HepG2 (cell line): ENCODE results near the gene CEP68. TPM values are rescaled to one million over a fixed set of nuclear protein-coding genes. Genes with fewer than 3 reads are reported as not detected.

ENCODE experiments used
- AGO1 ChIP-seq: fragments of 200-400 bp; formaldehyde crosslinking; IDR thresholded peaks from 2 replicates; pipeline ENCODE4 v1.6.1; 2017; ENCODE audit warnings: mild to moderate bottlenecking, low read depth, low read length, moderate library complexity; ENCODE audit not compliant: poor library complexity, severe bottlenecking
- ELF1 ChIP-seq: sonication (generic); formaldehyde crosslinking; IDR thresholded peaks from 2 replicates; pipeline ENCODE4 v1.4.0; 2020; ENCODE audit warnings: missing genetic modification reagents
- GTF3A ChIP-seq: sonication (generic); formaldehyde crosslinking; conservative IDR thresholded peaks from 2 replicates; pipeline ENCODE4 v1.4.0; 2020; ENCODE audit warnings: mild to moderate bottlenecking, missing genetic modification reagents
- HMGA1 ChIP-seq: sonication (generic); formaldehyde crosslinking; conservative IDR thresholded peaks from 2 replicates; pipeline ENCODE4 v1.4.0; 2020; ENCODE audit warnings: missing genetic modification reagents
- HNRNPLL ChIP-seq: fragments of 200-400 bp; formaldehyde crosslinking; IDR thresholded peaks from 2 replicates; pipeline ENCODE4 v1.6.1; 2017; ENCODE audit warnings: mild to moderate bottlenecking, low read depth, low read length; ENCODE audit not compliant: poor library complexity, severe bottlenecking
- IRF9 ChIP-seq: sonication (generic); formaldehyde crosslinking; IDR thresholded peaks from 2 replicates; pipeline ENCODE4 v1.8.0; 2022; ENCODE audit warnings: missing genetic modification reagents, mild to moderate bottlenecking, borderline replicate concordance
- MAZ ChIP-seq, 2 experiments: sonication (generic) in 1 of 2; formaldehyde crosslinking in 1 of 2; IDR thresholded peaks; 2 replicates each; pipeline versions ENCODE4 v1.5.0 to v1.6.1; 2012 to 2020; ENCODE audit warnings: low read depth in 2 of 2, mild to moderate bottlenecking in 2 of 2, borderline replicate concordance in 1 of 2, improper control_type of control experiment in 1 of 2, low read length in 1 of 2, missing genetic modification reagents in 1 of 2, moderate library complexity in 1 of 2
- MIER2 ChIP-seq: IDR thresholded peaks from 2 replicates; pipeline ENCODE4 v1.6.1; 2016; ENCODE audit warnings: missing biosample characterization, missing genetic modification reagents
- NKX3-1 ChIP-seq: sonication (generic); formaldehyde crosslinking; IDR thresholded peaks from 2 replicates; pipeline ENCODE4 v1.5.0; 2020; ENCODE audit warnings: missing genetic modification reagents
- NR2C2 ChIP-seq: sonication (generic); formaldehyde crosslinking; IDR thresholded peaks from 2 replicates; pipeline ENCODE4 v1.4.0; 2020; ENCODE audit warnings: missing genetic modification reagents, mild to moderate bottlenecking, moderate library complexity, borderline replicate concordance
- NRL ChIP-seq: sonication (generic); formaldehyde crosslinking; IDR thresholded peaks from 2 replicates; pipeline ENCODE4 v1.5.0; 2020; ENCODE audit warnings: missing genetic modification reagents, mild to moderate bottlenecking, moderate library complexity, borderline replicate concordance
- RNF2 ChIP-seq: fragments of 450-650 bp; conservative IDR thresholded peaks from 2 replicates; pipeline ENCODE4 v1.6.1; 2016; ENCODE audit warnings: low read depth
- SMAD1 ChIP-seq: sonication (generic); formaldehyde crosslinking; IDR thresholded peaks from 2 replicates; pipeline ENCODE4 v1.4.0; 2020; ENCODE audit warnings: missing genetic modification reagents, low read depth, mild to moderate bottlenecking, borderline replicate concordance
- SMAD9 ChIP-seq: sonication (generic); formaldehyde crosslinking; IDR thresholded peaks from 2 replicates; pipeline ENCODE4 v1.5.1; 2020; ENCODE audit warnings: mild to moderate bottlenecking, missing genetic modification reagents
- SRSF1 ChIP-seq: fragments of 200-400 bp; formaldehyde crosslinking; optimal IDR thresholded peaks from 2 replicates; pipeline ENCODE3; 2017; ENCODE audit warnings: mild to moderate bottlenecking, low read depth, low read length, moderate library complexity
- STAT5B ChIP-seq: sonication (generic); formaldehyde crosslinking; IDR thresholded peaks from 2 replicates; pipeline ENCODE4 v1.4.0; 2020; ENCODE audit warnings: missing genetic modification reagents
- TARDBP ChIP-seq: sonication (generic); formaldehyde crosslinking; IDR thresholded peaks from 2 replicates; pipeline ENCODE4 v1.8.0; 2022; ENCODE audit warnings: mild to moderate bottlenecking, missing genetic modification reagents
- TP53 ChIP-seq: sonication (generic); formaldehyde crosslinking; conservative IDR thresholded peaks from 2 replicates; pipeline ENCODE4 v1.4.0; 2020; ENCODE audit warnings: missing genetic modification reagents
- XBP1 ChIP-seq: sonication (generic); formaldehyde crosslinking; IDR thresholded peaks from 2 replicates; pipeline ENCODE4 v1.5.0; 2020; ENCODE audit warnings: missing genetic modification reagents
- YEATS2 ChIP-seq: sonication (generic); formaldehyde crosslinking; IDR thresholded peaks from 2 replicates; pipeline ENCODE4 v1.4.0; 2020; ENCODE audit warnings: missing genetic modification reagents, borderline replicate concordance
- ZBTB39 ChIP-seq: sonication (generic); formaldehyde crosslinking; IDR thresholded peaks from 2 replicates; pipeline ENCODE4 v1.5.0; 2020; ENCODE audit warnings: missing genetic modification reagents
- ZBTB4 ChIP-seq: sonication (generic); formaldehyde crosslinking; IDR thresholded peaks from 2 replicates; pipeline ENCODE4 v1.4.0; 2020; ENCODE audit warnings: missing genetic modification reagents, mild to moderate bottlenecking, borderline replicate concordance
- ZMYM4 ChIP-seq: sonication (generic); formaldehyde crosslinking; IDR thresholded peaks from 2 replicates; pipeline ENCODE4 v1.8.1; 2023; ENCODE audit warnings: mild to moderate bottlenecking, missing genetic modification reagents
- ZSCAN20 ChIP-seq: sonication (generic); formaldehyde crosslinking; IDR thresholded peaks from 2 replicates; pipeline ENCODE4 v1.4.0; 2020; ENCODE audit warnings: missing genetic modification reagents, mild to moderate bottlenecking, borderline replicate concordance
- polyA plus RNA-seq, 8 experiments: library from polyadenylated mRNA; depleted of rRNA in 3 of 8; stranded (reverse) in 7 of 8; unstranded in 1 of 8; fragments of >200 nt; fragmentation: Illumina TruSeq in 4 of 8; extraction: Trizol in 4 of 8; gene quantifications; 2 replicates each; pipeline versions ENCODE4 v1.2.1 to v1.2.3, GENCODE V29; 2011 to 2016; ENCODE audit warnings: low read depth in 4 of 8, missing spikeins in 1 of 8, mixed read lengths in 1 of 8; ENCODE audit not compliant: insufficient read depth in 1 of 8
- total RNA-seq, 5 experiments: library from RNA; depleted of rRNA; stranded (reverse); fragments of >200 nt; fragmentation: Illumina TruSeq; extraction: Trizol; gene quantifications; 2 replicates each; pipeline ENCODE4 v1.2.3, GENCODE V29; 2016; ENCODE audit warnings: low read depth in 1 of 5

CEP68 gene
- total and polyA plus RNA-seq, 2 of the 13 experiments (the other 11 are each of a cell fraction or from before 2014, with no cell fraction given): 5.7 to 9.3 TPM

- 0 out of 2 replicates have a peak, but pooled peaks have one; percentile 20 for TF ChIP-seq ZBTB4
- no peak for TF ChIP-seq HMGA1 (CRISPR knock-in tag)
- TF ChIP-seq ZSCAN20 (CRISPR knock-in tag): no peak
- TF ChIP-seq NRL (CRISPR knock-in tag): 0 out of 2 replicates have a peak, but pooled peaks have one; percentile 28
- no peak for TF ChIP-seq XBP1 (CRISPR knock-in tag)
- TF ChIP-seq YEATS2 (CRISPR knock-in tag): no peak
- no peak for TF ChIP-seq ELF1 (CRISPR knock-in tag)
- TF ChIP-seq ZMYM4: no peak
- TF ChIP-seq RNF2: no peak
- TF ChIP-seq MAZ (IDR thresholded peaks at IDR 0.05; ENCODE audit: borderline replicate concordance, low read depth, low read length): no peak
- no peak for TF ChIP-seq MAZ (CRISPR knock-in tag; IDR thresholded peaks at IDR 0.05; ENCODE audit: low read depth)
- TF ChIP-seq SMAD1 (CRISPR knock-in tag): no peak
- no peak for TF ChIP-seq TP53
- TF ChIP-seq HNRNPLL: peak; percentile 19
- no peak for TF ChIP-seq NKX3-1
- no peak for TF ChIP-seq SRSF1
- TF ChIP-seq TARDBP (CRISPR knock-in tag): no peak
- no peak for TF ChIP-seq STAT5B (CRISPR knock-in tag)
- no peak for TF ChIP-seq GTF3A (CRISPR knock-in tag)
- no peak for TF ChIP-seq MIER2 (CRISPR knock-in tag)
- TF ChIP-seq ZBTB39: no peak
- no peak for TF ChIP-seq SMAD9 (CRISPR knock-in tag)
- no peak for TF ChIP-seq NR2C2 (CRISPR knock-in tag)
- peak; percentile 69 for TF ChIP-seq AGO1
- no peak for TF ChIP-seq IRF9 (CRISPR knock-in tag)
Observed at GRCh38 chr2:65072181-65072970, 16.2 kb downstream of the CEP68 start (continued).
